Hepatic stellate cell (primary cell): Measurements from ENCODE around the gene NPAS2.
A peak's percentile ranks its signal among the peaks of the same experiment; 100 is the strongest.

Source experiments
- DNase-seq: peaks from one replicate; pipeline ENCODE4 v3.0.0; 2011; ENCODE audit warnings: low spot score

NPAS2 gene

DNA sequence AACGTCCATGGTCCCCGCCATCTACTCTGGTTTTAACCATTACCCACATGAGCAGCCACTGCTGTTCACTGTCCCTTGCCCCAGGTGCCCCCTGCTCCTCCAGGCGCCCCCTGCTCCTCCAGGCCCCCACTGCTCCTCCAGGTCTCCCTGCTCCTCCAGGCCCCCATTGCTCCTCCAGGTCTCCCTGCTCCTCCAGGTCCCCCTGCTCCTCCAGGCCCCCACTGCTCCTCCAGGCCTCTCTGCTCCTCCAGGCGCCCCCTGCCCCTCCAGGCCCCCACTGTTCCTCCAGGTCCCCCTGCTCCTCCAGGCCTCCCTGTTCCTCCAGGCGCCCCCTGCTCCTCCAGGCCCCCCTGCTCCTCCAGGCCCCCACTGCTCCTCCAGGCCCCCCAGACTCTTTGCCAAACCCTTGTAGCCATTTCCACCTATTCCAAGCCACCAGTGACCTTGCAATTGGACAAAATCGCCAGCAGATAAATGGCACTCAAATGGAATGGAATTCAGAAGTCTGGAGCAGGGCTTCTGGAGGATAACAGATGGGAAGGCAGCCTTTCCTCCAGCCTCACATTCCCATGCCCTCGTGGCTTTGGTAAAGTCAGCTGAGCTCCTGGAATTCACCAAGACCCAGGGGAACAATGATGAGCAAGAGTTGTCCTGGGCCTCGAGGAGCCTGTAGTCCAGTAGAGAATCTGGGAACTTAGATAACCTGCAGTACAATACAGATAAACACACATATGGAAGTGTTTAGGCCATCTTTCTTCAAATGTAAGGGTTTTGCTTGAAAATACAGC, 168.9 kb downstream of the NPAS2 start:
- DNase-seq: peak; percentile 94

DNA sequence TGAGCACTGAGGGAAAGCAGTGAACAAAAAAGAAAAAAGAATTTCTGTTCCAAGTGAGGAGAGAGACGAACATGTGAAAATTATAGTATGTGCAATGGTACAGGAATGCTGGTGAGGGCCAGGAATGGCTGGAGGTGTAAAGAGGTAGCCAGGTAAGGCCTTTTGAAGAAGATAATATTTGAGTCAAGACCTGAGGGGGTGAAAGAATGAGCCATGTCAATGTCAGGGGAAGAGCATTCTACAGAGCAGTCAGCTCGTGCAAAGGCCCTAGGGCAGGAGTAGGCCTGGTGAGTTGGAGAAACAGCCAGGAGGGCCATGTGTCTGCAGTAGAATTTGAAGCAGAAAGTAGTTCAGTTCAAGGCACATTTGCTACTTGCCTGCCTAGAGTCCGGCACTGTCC, 169.7 kb downstream of the NPAS2 start:
- no peak for DNase-seq

DNA sequence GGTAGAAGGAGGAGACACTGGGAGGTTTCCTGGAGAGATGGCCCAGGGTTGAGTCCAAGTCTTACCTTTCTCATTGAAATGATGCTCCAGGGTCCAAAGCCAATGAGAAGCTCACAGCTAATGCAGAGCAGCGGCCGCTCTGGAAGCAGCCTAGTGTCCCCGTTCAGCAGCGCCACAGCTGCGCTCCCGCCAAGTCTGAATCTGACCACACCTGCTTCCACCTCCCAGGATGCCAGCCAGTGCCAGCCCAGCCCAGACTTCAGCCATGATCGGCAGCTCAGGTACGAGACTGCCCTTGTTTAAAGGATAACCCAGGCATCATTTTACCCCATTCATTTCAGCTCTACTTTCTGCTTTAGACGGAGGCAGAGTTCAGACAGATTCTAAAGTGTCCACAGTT, 170.2 kb downstream of the NPAS2 start:
- no peak for DNase-seq

DNA sequence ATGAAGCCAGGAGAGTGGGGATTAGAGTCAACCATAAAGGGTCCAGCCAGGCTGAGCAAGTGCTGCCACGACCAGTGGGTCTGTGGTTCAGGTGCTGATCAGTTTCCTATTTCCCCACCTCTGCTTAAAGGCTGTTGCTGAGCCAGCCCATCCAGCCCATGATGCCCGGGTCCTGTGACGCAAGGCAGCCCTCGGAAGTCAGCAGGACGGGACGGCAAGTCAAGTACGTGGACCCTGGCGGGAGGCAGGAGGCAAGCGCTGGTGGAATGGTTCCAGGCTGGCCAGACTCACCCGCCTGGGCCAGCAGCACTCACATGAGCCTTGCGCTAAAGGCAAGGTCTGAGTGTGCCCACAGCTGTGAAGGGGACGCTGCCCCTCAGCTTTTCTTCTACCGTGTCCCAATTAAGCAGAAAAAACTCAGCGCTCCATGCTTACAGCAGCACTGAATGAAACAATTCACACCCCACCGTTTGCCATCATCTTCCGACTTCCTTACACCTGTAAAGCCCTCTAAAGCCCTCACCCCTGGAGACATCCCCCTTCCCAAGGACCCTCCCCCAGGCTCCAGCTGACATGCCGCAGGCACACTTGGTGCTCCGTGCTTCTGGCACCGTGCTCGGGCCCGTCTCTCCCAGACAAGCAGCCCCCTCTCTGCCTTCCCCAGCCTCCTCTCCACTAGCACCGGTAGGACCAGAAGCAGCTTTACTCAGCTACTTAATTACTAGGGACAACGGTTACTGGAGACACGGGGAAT, 170.9 kb downstream of the NPAS2 start:
- DNase-seq: no peak

DNA sequence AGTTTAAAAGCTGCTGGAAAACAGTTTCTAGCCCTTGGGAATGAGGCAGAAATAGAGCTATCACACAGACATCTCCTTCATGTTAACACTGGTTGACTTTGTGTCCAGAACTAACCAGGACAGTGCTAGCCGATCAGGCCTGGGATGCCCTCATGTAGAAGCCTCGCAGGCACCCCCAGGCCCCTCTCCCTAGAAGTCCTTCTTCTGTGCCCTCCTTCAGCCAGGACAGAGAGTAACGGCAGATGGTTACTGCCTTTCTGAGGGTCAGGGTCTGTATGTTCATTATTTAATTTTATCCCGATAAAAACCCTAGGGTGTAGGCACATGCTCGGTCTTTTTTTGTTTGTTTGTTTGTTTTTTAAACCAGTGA, 171.4 kb downstream of the NPAS2 start:
- DNase-seq: no peak

DNA sequence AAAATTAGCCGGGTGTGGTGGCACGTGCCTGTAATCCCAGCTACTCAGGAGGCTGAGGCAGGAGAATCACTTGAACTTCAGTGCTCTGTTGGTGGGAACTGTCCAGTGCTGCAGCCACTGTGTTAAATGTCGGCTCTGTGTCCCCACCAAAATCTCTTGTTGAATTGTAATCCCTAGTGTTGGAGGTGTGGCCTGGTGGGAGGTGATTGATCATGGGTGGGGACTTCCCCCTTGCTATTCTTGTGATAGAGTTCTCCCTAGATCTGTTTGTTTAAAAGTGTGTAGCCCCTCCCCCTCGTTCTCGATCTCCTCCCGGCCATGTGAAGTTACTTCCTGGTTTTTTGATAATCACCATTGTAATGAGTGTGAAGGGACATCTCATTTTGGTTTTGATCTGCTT, 172.3 kb downstream of the NPAS2 start:
- DNase-seq: no peak

DNA sequence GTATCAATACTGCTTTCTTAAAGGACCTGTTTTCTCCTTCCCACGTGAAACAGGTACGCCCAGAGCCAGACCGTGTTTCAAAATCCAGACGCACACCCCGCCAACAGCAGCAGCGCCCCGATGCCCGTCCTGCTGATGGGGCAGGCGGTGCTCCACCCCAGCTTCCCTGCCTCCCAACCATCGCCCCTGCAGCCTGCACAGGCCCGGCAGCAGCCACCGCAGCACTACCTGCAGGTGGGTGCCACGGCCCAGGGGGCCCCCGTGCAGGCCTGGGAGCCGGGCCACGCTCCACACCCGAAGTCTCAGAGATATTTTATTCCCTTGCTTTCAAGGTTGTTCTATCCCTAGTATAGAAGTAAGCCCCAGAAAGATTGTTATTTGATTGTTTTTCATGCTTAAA, 173.4 kb downstream of the NPAS2 start:
- DNase-seq: no peak

DNA sequence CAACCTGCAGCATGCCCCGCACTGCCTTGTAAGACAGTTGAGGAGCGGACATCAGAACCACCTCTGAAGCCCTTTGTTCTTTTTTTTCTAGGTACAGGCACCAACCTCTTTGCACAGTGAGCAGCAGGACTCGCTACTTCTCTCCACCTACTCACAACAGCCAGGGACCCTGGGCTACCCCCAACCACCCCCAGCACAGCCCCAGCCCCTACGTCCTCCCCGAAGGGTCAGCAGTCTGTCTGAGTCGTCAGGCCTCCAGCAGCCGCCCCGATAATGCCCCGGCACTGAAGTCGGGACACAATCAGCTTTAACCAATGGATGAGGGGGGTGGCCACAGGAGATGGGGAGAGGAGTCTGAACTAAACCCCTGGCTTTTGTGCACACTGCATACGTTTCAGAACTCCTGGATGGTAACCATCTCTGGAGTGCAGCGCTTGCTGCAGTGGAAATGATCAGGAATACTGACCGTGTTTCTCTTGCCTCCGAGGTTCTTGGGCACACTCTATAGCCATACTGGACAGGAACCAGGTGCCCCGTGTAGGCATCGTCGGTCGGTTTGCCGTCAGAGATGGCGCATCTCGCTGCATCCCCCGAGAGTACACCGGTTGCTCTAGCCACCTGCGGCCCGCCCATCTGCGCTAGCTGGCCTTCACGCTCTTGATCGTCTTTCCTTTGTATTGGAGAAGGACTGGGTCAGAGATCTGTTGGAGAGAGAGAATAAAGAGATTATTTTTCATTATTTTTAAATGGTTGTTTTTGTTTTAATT, 175.6 kb downstream of the NPAS2 start:
- DNase-seq: no peak

DNA sequence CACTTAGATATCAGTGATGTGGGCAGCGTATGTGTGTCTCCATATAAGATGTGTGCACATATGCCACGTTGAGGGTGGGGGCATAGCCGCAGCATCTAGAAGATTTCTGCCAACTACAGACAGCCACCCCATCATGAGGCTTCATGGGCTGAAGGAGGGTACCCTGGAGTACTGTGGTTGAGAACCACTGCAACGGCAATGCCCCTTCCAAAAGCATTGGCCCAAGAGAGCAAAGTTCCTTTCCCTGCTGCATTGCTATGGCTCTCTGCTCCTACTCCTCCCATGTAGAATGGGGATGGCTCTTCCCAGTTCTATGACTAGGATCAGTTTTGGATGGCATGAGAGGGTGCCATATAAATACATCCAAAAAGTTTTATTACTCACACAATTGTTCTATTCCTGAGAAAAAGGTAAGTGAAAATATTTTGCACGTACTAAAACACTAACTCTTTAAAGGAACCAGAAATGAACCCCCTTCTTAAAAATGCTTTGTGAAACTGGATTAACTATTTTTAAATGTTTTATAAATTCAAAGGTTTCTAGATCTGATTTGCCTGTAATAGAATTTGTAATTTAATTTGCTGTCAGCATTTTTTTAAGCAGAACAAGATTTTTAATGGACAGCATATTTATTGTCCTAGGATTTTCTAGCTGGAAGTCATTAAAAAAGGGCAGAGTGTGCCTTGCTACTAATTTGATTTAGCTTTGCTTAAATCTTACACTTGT, 177.7 kb downstream of the NPAS2 start:
- no peak for DNase-seq

DNA sequence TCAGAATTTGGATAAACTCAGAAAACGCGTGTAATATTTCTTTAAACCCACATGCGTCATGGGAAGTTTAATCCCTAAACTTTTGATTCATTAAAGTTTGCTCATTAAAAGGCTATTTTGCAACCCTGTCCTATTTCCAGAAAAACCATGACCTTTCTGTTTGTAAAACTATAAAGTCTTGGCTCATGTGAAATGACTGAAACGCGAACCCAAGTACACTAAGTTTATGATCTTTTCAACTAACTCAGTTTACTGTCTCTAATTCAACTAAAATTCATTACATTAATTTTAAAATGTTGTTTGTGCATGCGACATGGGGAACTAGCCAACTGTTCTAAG, 178.3 kb downstream of the NPAS2 start:
- no peak for DNase-seq

DNA sequence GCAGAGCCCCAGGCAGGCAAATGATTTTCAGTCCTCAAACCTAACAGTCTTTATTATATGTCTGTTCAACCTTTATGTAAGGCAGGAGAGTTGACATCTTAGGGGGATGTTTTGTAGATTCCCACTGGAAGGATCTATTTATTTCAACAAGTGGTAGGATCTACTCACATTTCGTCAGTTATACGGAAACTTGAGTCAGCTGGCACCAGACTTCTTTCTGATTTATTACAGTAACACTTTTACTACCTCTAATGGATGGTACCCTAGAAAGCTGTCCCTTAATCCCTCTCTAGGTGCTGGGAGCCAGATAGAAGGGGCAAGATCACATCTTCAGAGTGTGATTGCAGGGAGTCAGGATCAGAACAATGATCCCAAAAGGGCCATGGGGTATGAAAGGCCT, 180.1 kb downstream of the NPAS2 start:
- no peak for DNase-seq

DNA sequence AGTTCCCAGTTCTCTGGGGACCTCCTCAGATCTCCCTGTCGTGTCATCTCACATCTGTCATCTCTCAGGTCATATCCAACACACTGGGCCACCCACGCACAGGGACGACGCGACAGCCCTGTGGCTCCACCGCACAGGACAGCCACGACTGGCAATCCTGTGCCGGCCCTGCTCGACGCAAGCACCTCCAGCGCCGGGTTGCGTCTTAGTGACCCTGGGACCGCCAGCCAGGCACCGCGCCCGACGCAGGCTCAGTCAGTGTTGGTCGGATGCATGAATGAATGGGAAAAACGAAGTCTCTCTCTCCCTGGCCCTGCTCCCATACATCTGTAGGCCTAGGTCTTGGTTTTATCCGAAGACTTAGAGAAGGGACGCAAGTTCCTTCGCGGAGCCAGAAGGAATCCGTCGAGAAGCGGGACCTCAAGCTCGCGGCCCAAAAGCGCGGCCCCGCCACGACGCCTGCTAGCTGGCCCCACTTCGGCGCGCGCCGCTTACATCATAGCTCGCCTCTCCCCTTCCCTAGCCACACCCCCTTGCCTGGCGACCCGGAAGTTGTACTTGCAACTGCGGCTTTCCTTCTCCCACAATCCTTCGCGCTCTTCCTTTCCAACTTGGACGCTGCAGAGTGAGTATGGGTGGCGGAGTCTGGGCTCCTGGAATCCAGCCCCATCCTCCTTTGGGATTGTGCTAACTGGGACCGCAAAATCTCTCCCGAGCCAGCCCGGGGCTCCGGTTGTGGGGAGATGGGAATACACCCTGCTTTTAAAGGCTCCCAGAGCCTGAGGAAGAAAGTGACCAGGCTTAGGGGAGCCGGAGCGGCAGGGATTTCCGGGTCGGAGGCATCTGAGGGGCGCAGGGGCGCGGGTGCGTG, 182.0 kb downstream of the NPAS2 start, which contains the start of gene RPL31:
Gene RPL31, plus strand, starts transcription at position 599 of the 871 bp plus-strand sequence. CDS start 413 bp downstream, outside the sequence.
- peak; percentile 98 for DNase-seq

DNA sequence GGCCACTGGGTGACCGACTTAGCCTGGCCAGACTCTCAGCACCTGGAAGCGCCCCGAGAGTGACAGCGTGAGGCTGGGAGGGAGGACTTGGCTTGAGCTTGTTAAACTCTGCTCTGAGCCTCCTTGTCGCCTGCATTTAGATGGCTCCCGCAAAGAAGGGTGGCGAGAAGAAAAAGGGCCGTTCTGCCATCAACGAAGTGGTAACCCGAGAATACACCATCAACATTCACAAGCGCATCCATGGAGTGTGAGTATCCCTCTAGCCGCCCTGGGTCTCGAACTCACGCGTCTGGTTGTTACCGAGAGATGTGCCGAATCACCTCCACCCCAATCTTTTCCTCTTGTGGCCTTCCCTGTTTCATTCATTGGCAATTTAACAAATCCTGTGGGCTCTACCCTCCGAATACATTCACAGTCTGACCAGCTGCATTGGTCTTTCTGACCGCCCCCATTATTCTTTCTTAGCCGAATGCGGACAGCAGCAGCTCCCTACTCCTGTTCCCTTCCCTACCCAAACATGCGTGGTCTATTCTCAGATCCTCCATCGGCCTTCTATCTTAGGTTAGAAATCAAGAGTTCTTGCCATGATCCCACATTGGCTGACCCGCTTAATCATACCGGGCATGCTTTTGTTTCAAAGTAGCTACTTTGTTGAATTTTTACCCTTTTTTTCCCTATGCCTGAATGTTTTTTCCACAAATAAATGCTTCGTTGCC, 182.8 kb downstream of the NPAS2 start:
- DNase-seq: peak; percentile 34

DNA sequence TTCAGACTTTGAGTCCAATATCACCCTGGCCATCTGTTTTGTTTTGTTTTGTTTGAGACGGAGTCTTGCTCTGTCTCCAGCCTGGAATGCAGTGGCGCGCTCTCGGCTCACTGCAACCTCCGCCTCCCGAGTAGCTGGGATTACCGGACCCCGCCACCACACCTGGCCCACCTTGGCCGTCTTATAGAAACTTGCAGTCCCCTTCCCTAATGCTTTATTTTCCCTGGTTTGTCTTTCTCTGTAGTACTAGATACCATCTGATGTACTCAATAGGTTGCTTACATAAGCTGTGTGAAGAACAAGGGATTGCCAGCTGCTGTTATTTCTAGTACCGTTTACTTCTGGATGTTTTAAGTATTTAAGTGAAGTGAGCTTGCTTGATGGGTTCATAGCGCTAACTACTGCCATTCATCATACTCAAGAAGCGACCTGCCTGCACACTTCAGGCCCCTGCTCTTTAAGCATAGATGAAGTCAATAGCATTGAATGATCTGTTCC, 183.4 kb downstream of the NPAS2 start:
- DNase-seq: no peak

DNA sequence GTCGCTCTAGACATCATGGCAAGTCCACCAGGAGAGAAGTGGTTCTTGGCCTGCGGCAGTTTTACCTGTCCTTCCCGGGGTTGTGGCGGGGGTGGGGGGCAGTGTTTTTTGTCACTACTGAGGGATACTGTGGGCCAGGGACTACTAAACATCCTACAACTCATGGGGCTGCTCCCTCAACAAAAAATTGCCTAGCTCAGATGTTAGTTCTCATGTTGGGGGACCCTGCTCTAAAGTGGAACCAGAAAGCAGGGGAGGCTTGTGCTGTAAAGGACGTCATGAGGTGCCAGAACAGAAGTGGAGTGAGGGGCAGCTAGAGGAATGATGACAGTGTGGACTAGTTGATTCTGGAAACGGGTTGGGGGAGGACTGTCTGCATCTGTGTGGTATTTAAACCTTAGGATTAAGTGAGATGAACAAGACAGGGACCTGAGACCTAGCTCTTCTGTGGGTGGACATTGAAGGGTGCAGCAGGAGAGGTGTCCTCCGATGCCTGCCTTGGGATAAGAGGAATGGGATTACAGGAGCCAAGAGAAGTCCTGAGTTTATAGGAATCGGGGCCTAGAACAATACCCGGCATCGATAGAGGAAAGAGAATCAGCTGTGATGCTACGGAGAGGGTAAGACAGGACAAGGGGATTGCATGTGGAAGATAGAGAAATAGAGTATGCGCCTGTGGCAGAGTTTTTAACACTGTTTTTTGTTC, 184.8 kb downstream of the NPAS2 start:
- DNase-seq: no peak

DNA sequence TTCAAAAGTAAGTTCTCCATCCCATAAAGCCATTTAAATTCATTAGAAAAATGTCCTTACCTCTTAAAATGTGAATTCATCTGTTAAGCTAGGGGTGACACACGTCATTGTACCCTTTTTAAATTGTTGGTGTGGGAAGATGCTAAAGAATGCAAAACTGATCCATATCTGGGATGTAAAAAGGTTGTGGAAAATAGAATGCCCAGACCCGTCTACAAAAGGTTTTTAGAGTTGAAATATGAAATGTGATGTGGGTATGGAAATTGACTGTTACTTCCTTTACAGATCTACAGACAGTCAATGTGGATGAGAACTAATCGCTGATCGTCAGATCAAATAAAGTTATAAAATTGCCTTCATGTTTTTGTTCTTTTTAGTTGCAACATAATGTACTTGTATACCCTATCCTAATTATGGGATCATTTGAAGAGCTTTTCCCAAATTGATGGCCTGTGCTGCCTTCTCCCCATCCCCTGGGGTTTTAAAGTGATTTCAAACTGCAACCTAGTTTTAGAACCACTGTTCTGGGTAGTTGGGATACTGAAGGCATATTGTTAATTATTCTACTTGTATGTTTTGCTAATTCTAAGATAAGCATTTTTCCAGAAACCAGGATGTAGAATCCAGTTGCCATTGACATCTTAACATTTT, 186.3 kb downstream of the NPAS2 start:
- DNase-seq: no peak

DNA sequence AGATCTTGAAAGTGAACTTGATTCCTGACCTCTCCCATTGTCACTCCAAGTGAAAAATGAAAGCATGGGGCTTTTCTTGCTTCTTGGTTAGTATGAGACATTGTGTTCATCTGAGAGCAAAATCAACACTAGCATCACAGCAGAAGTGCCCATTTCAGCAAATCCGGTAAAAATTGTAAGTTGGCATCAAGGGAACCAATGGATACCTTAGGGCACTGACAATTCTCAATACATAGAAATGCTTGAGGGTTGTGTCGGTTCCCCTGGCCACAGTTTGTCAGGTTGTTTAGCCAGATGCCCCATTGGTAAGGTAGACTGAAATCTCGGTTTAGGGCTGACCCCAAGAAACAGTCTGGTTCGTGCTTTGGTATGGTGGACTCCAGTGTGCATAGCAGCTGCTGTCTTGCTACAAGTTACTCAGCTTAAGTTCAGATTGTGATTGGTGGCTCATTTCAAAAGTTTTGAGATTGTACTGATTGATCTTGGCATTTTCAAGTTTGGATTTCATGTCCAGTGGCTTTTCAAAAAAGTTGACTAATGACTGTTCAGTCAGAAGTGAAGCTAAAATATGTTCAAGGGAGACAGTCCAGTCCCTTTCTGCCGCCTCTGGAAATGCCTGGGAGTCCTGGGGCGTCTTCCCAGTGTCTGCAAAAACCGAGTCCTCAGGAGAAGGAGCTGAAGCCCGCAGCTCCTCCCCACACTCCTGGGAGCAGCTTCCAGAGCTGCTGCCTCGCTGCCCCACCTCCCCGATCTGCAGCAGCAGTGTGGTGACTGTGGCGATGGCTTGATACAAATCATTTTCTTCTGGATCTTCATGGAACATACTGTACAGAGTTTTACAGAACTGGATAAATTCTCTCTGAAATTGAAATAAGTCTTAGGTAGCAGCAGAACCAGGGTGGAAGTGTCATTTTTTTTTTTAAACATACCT, 187.7 kb downstream of the NPAS2 start:
- no peak for DNase-seq

DNA sequence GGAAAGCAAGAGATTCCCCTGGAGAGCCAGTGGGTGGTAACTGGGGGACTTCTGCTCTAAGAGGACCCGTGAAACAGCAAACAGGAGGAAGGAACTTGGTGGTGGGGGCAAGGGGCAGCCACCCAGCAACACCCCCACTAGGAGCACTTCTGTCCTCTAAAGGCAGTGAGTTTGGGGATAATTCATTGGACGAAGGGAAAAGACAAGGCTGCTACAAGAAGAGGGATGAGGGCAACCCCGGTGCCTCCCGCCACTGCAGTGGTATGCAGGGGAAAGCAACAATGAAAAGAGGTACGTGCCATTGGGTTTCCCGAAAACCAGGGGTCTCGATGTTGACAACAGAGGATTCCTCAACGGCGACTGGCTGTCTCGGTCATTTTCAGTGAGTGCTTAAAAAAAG, 191.2 kb downstream of the NPAS2 start:
- DNase-seq: no peak
